NCI-H510A (cell line): ENCODE data around the gene RYR1.

Experiments
- DNase-seq: peaks from one replicate; lab custom pipeline; 2025; lab: John Stamatoyannopoulos, UW

Gene RYR1

DNA sequence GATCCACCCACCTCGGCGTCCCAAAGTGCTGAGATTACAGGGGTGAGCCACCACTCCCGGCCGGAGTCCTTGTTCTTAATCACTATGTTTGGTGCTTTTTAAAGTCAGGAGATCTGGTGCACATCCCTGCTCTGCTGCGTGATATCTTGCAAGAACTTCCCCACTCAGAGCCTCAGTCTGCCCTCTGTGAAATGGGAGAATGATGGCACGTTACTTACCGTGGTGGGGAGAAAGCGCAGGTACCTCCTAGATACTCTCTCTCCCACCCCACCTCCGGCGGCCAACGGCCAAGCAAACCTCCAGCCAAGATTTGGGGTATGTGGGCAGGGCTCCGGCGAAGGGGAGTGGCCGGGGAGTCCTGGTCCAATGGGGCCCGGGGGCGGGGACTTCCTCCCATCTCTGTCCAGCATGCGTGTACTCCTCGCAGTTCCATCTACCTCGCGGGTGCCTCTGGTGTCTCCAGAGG is at the start of gene RYR1:
TSS of gene RYR1 (plus strand) at position 424 of the 466 bp plus-strand sequence. CDS start 139 bp downstream, outside the sequence.
- DNase-seq, result no peak

DNA sequence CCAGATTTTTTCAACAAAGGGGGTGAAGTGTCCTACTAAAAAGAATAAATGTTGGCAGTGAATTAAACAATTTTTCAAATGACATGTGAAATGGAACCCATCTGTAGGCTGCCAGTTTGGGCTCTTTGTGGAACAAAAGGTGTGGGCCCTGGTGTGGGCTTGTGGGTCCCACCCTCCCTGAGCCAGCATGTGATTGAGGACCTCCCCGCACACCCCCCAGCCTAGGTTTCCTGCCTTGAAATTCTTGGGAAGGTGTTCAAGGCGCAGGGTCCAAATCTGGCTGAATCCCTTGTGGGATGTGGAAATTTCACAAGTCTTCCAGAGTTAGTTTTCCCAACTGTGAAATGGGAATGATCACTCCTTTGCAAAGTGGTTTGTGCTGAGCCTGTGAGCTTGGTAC is 49.7 kb upstream of the RYR1 start:
- no peak for DNase-seq

DNA sequence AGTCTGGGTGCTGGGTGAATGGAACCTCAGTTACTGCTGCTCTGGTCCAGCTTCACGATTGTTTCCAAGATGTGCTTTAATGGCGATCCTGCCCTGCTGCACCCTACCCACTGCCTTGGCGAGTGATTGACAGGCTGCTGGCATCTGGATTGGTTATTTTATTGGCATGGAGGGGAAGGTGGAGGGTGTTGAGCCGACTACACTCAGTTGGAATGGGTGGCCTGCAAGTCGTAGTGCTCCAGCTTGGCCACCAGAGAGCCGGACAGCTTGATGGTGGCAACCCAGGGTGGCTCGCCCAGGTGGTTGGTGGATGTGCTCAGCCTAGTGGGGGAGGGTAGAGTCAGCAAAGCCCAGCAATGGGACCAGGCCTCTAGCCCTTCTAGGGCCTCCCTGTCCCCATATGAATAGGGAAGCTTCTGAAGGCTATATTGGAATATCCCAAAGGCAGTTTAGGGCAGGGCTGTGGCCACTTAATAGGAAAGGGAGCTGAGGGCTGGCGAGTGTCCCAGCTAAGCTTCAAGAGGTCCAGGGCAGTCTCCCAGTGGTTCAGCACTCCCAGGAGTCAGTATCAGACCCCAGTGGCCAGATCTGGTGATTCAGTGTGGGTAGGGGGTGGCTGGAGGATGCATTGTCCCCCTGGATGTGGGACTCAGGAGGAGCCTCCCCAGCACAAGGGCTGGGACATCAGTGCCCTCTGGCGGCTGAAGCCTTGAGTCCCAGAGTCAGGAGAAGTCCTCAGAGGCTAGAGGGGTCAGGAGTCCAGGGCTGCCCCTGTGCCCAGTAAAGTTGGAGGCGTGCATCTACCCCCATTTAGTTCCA is 49.1 kb upstream of the RYR1 start:
- no peak for DNase-seq

DNA sequence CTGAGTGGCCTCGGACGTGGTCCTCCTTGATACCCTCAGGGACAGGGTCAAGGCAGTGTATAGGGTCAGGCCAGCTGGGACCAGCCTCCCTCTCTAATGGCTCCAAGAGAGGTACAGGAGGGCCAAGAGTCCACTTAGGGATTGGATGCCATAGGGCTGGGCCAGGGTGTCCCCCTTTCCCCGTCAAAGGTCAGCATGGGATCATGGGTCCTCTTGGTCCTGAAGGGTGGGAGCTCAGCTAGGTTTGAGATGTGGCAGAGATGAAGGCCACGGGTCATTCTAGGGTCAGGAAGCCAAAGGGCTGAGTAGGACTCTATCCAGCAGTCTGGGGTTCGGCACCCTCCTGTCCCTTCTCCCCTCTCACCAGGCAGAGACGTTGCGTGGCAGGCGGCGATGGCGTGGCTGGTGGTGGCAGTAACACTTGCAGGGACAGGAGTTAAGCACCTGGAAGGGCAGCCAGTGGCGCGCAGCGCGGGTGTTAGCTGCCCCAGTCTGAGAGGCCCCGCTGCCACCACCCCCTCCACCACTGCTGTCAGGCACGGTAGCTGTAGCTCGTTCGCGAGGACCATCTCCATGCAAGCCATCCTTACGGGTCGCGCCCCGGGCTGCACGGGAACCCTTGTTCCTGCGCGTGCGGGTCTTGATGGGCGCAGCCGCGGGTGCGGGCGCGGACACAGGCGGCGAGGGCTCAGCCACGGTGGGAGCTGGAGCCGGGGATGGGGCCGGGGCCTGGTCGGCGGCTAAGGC is 48.3 kb upstream of the RYR1 start:
- no peak for DNase-seq

DNA sequence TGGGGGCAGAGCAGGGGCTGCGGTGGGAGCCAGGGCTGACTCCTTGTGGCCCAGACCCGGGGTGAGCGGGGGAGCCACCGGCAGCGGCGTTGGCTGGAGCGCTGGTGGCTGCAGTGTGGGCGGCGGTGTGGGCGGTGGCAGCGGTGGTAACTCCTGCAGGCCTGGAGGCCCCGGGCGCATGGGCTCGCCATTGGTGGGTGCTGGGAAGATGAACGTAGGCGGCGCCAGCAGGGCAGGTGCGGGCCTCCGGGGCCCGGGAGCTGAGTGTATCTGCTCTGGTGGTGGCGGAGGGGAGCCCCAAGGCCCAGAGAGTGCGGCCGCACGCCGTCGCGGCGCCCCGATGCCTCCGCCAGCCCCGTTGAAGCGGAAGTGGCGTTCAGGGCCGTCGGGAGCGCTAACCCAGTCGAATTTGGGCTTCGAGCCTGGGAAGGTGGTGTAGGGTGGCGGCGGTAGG is 47.7 kb upstream of the RYR1 start:
- DNase-seq, result no peak

DNA sequence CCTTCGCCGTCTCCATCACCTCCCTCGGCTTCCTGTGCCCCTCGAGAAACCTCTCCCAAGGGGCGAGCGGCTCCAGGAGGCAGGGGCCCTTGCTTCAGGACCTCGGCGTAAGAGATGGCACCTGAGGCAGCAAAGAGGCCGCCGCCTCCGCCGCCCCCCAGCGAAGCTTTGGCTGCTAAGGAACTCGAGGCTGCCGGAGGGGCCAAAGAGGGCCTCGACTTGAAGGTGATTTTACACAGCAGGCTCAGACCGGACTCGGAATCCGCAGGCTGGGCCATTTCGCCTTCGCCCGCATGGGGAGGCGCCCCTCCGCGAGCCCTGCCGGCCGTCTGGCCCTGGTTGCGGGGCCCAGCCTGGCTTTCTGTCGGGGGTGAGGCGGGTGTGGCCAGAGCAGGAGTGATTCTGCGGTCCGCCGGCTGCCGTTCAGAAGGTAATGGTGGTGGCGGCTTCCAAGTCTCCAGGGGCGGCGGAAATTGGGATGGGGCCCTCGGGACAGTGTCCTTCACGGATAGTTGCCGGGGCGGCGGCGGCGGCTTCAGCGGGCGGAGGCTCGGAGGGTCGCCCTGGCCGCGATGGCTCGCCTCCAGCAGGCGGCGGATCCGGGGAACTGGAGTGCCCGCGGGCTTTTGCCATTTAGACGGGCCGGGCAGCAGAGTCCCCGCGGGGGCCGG is 47.1 kb upstream of the RYR1 start:
- DNase-seq, result no peak

DNA sequence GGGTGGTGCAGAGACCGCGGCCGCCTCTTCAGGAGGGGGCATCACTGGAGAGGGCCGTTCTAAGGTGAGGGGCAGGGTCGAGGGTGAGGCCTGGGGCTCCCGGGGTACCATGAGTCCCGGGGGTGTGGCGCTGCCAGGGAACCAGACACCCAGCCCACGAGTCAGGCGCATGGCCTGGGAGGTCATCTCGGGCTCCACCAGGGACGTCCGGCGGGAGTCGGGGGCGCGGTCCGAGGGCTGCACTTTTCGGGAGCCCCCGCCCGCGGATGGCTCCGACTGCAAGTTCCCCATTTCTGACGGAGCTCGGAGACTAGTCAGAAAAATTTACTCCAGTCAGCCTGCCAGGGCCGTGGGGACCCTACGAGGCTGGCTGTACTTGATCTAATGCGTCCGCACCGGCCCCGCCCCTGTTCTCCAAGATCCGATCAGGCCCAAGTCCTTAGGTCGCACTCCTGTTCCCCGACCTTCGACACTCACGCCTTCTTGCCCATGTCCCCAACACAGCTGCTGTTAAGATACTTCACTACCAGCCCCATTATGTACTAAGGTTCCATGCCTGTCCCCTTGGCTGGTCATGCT is 46.4 kb upstream of the RYR1 start:
- DNase-seq, result no peak

DNA sequence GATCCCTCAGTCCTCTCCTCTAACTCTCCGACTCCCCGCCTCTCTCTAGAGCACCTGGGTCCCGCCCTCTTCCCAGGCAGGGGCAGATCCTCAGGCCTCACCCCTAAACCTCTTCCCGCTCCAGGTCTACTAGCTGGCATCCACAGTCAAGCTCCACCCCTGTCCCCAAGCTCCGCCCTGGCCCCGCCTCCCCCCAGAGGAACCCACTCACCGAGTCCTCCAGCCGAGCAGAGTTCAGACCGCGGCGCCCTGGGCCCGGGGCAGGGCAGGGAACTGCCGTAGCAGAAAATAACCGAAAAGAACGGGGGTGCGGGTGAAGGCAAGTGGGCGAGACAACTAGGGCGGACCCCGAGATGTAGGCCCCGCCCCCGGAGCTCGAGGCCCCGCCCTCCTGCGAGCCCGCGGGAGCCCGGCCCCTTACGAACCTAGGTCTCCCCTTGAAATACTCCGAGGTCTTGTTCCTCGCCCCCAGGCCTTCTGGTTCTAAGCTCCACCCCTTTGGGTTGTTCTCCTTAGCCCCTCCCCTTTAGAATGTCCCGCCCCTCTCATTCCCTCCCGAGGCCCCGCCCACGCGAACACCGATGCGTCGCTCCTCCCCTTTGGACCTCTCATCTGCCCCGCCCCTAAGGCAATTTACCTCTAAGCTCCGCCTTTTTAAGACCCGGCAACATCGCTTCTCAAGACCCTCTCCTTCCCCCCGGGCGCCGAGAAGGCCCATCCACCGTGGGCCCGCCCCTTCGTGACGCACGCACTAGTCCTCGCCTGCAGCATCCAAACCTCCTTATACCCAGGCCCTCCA is 45.7 kb upstream of the RYR1 start, which contains the start of gene GGN:
TSS of gene GGN (minus strand) at position 485 of the 799 bp plus-strand sequence. CDS start 773 bp downstream, outside the sequence.
- DNase-seq, result peak; percentile 41

DNA sequence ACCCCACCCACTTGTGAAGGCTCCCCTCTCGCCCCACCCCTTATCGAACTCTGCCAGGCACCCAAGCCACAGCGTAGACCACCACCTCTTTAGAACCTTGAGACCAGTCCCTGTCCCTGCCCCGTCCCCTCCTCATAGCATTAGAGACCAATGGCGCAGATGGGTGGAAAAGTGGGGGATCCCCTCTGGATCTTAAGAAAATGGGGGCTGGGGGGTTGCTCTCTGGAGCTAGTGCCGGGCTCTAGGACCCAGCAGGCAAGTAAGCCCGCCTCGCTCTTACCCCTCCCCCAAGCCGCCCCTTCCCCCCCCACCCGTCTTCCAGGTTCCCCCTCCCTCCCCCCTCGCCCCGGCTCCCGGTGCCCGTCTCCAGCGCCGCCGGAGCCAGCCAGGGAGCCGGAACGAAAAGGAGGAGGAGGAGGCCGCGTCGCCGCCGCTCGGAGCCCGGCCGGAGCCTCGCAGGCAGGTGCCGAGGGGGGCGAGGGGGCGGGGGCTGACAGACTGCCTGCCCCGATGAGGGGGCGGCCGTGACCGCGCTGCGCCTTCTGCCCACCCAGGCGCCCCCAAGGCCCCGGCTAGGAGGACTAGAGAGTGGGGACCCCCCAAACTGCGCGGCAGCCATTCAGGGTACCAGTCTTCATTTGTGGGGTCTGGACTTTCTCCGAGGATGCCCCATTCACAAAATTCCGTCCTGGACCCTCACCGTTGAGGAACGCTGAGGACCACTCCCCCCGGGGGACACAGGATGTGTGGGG is 45.0 kb upstream of the RYR1 start, which contains the start of gene SPRED3:
TSS of gene SPRED3 (plus strand) at position 349 of the 752 bp plus-strand sequence. CDS start 1,606 bp downstream, outside the sequence.
- DNase-seq, result peak; percentile 69

DNA sequence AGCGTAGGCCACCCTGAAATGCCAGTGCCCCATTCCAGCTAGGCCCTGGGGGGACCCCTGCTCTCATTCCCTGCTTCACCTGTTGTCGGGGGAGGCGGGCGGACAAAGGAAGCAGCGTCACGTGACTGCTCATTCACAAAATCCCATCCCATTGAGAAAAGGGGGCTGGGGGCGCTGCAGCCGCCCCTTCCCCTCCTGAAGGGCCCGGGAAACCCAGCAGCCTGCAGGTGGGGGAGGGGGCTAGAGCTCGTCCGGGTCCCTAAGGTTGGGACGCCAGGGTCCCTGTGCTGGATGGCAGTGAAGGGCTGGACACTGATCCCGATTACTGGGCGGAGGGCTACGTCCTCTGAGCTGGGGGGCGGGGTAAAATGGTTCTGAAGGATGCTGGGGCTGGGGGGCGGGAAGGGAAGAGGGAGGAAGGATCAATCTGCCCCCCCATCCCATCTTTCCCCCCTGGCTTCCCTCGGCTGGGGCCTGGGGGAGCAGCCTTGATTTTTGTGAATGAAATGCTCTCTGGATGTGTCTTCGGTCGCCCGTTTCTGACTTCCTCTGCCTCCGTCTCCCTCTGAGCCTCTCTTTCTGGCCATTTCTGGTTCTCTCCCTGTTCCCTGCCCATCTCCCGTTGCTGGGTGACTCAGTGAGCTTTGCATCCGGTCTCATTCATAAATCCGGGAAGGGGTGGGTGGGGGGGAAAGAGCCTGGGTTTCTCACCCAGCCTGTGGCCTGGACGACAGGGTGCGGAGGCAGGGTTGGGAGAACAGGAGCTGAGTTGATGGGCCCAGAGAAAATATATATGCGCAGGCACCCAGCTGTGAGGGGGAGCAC is 44.2 kb upstream of the RYR1 start:
- DNase-seq, result peak; percentile 35

DNA sequence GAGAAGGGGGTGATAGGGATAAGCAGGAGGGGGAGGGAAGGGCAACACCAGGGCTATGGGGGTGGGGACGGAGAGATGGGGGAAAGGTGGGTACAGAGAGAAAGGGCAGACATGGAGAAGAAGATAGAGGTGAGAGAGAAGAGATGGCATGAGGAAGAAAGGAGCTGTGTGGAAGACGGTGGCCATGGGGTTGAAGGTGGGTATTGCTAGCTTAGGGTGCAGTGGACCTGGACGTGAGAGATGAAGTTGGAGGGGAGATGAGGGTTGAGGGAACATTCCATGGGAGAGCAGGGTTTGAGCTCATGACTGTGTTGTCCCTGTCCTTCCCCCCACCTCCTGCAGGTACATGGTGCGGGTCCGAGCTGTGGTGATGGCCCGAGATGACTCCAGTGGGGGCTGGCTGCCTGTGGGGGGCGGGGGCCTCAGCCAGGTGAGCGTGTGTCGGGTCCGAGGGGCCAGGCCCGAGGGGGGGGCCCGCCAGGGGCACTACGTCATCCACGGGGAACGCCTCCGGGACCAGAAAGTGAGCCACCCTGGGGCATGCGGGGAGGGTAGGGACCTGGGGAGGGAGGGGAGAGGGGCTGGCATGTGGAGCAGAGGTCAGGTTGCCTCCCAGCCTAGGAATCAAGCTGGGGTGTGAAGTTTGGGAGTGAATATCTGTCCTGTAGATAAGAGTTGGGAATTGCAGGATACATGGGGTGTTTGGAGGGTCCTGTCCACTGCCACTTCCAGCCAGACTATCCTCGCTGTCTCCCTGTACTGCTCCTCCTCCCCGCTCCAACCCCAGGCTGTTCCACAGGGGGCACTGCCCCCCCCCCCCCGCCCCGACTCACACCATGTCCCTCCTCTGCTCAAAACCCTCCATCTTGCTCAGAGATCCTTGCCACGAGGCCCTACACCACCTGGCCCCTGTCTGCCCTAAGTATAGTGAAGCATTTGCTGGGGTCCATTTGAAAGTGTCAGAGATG is 43.2 kb upstream of the RYR1 start:
- no peak for DNase-seq

DNA sequence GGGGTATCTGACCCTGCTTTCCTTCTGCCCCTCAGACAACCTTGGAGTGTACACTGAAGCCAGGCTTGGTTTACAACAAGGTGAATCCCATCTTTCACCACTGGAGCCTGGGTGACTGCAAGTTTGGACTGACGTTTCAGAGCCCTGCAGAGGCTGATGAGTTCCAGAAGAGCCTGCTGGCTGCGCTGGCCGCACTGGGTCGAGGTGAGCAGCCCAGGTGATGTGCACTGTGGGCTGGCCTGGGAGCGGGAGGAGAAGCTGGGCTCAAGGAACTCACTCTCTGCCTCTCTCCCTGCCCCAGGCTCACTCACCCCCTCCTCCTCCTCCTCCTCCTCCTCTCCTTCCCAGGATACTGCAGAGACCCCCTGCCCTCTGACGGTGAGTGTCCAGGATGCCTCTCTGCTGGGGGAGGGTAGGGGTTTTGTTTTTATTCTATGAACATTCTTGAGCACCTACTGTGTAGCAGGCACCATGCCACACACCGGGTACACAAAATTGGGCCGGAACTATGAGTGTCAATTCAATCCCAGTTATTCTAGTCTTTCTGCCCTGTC is 41.5 kb upstream of the RYR1 start:
- no peak for DNase-seq

DNA sequence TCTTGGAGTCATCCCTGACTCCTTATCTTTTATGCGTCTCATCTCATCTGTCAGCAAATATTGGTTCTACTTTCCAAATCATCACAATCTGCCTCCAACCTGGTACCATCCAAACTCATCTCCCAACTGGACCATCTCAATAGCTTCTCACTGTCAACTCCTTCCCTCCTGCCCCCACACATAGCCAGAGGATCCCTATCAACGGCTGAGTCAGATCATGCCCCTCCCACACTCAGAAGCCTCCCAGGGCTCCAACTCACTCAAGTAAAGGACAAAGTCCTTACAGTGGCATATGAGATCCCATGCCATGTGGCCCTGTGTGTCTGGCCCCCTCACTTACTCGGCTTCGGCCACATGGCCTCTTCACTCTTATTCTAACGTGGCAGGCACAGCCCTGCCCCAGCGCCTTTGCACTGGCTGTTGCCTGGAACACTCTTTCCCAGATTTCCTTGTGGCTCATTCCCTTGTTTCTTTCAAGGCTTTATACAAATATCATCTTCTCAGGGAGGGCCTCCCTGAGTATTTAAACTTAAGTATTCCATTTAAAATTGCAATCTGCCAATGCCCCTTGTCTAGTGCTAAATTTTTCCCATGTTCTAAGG is 40.7 kb upstream of the RYR1 start:
- DNase-seq, result no peak

DNA sequence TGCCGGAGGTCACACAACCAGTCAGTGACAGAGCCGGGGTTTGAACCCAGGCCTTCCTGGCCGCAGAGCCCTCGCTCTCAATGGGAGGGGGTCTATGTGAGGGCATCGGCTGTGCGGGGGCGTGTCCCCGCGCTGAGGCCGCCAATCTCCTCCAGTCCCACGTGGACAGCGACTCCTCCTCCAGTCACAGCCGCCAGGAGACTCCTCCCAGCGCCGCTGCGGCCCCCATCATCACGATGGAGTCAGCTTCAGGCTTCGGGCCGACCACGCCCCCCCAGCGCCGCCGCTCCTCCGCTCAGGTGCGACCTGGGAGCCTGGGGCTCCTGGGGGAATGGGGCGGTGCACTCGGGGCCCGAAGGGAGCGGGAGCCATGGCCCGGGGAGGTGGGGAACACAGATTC is 39.0 kb upstream of the RYR1 start:
- DNase-seq, result no peak

DNA sequence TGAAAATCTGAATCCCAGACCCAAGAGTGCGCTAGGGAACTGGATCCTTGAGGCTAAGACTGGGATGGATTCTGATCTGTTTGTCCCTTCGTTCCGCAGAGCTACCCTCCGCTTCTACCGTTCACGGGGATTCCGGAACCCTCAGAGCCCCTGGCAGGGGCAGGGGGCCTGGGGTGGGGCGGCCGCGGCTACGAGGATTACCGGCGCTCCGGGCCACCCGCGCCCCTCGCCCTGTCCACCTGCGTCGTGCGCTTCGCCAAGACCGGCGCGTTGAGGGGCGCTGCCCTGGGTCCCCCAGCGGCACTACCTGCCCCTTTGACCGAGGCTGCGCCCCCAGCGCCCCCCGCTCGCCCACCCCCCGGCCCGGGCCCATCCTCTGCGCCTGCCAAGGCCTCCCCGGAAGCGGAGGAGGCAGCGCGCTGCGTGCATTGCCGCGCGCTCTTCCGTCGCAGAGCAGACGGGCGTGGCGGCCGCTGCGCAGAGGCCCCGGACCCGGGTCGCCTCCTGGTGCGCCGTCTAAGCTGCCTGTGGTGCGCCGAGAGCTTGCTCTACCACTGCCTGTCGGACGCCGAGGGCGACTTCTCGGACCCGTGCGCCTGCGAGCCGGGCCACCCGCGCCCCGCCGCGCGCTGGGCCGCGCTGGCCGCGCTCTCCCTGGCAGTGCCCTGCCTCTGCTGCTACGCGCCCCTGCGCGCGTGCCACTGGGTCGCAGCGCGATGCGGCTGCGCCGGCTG is 37.9 kb upstream of the RYR1 start:
- DNase-seq, result no peak

DNA sequence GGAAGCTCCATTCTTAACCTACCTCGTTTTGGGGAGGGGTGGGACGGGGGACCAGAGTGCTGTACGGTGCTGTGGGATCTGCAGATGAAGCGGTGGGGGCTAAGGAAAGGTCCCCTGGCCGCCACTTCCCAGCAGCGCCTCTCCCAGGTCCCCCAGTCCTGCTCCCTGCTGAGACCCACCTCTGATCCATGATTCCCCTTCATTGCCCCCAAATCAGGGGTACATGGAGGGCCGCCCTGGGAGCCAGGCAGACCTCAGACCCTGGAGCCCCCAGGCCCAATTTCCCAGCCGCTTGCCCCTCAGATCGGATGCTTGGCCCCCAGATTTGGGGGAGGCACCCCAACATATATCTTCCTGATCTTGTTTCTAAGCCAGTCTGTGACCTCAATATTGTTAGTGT is 34.4 kb upstream of the RYR1 start:
- DNase-seq, result no peak

DNA sequence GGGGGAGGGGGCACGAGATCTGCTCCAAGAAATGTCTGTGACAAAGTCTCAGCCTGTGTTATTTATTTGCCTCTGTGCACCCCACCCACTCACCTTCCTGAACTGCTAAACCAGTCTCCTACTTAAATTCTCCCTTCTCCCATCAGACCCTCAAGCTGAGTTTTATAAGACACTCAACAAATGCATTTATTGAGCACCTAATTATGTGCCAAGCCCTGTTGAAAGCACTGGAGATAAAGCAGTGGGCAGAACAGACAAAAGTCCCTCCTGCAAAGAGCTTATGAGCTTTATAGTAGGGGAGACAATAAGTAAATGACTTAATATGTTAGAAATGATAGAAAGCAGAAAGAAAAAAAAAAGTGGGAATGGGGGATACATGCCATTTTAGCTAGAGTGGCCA is 34.0 kb upstream of the RYR1 start:
- DNase-seq, result no peak
